ENCODE measurements around the gene COX18.
A peak's percentile ranks its signal among the peaks of the same experiment; 100 is the strongest.

The COX18 gene

DNA sequence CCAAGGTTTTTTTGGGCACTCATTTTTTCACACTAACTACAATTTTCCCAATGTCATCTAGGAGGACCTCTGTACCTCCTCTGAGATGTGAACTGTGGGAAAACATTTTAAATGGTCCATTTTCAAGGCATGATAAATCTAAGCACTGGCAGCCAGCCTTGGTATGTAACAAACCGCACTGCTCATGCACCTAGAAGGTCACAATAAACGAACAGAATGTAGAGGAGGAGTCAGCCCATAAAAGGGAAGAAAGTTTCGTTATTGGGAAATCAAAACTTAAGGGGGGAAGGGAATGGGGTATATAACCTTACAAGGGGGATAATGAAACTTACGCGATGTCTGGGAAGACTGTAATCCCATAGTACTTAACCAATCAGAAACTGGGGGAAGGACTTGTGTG lies 16.4 kb downstream of the COX18 start:
- DNase-seq (ENCODE audit: low spot score): no peak

DNA sequence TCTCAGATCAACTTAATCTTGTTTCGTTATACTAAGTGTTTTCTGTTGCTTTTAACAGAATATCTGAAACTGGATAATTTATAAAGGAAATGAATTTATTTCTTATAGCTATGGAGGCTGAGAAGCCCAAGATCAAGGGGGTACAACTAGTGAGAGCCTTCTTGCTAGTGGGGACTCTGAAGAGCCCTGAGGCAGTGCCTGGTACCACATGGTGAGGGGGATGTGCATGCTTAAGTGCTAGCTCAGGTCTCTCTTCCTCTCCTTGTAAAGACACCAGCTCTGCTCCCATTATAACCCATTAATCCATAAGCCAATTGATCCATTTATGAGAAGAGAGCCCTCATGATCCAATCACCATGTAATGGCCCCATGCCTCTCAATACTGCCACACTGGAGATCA lies 17.9 kb downstream of the COX18 start:
- no peak for DNase-seq (ENCODE audit: low spot score)

- no peak for DNase-seq (ENCODE audit: low spot score)
Measured at GRCh38 chr4:73045879-73046278, 23.6 kb downstream of the COX18 start.

- no peak for DNase-seq (ENCODE audit: low spot score)
Measured at GRCh38 chr4:73037057-73037456, 32.5 kb downstream of the COX18 start.

DNA sequence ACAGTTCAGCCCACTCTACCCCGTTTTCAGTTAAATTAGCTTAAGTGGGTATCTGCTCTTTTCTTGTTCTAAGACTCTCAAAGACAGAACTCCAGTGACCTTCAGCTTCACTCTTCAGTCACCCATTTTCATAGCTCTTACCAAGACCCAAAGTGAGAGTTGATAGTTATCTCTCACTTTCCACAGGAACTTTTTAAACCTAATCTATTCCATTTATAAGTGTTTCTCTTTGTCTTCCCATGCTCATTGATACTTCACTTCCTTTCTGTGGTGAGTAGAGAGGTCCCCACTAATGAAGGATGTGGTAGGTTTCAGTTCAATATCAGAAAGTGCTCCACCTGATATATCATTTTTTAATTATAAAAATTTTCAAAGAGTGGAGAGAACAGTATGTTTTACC lies 33.4 kb downstream of the COX18 start:
- no peak for DNase-seq (ENCODE audit: low spot score)

GRCh38 chr4:73034896-73035295 lies 34.6 kb downstream of the COX18 start:
- no peak for DNase-seq (ENCODE audit: low spot score)

GRCh38 chr4:73028621-73029020 lies 40.9 kb downstream of the COX18 start:
- DNase-seq (ENCODE audit: low spot score): no peak

- peak; percentile 75 for DNase-seq (ENCODE audit: low spot score)
Measured at GRCh38 chr4:73021634-73022033, 47.9 kb downstream of the COX18 start.

- peak; percentile 56 for DNase-seq (ENCODE audit: low spot score)
Measured at GRCh38 chr4:73019462-73020047, 50.0 kb downstream of the COX18 start.

GRCh38 chr4:73018595-73018994 lies 50.9 kb downstream of the COX18 start:
- DNase-seq (ENCODE audit: low spot score): no peak

DNA sequence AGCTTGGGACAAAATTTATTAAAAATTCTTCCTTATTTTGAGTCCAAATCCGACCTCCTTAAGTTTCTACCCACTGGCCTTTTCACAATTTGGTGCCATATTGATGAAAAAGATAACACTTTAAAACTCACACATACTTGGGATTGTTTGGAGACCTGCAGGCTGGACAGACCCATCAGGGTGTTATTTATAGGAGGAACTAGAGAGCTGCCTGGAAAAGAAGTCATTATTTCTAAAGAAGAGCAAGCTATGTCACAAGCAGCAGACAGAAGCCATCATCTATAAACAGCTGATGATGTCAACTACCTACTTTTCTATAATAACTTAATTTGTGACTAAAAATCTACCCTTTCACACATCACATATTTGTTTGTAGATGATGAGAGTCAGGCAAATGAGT lies 56.2 kb downstream of the COX18 start:
- DNase-seq (ENCODE audit: low spot score): no peak

DNA sequence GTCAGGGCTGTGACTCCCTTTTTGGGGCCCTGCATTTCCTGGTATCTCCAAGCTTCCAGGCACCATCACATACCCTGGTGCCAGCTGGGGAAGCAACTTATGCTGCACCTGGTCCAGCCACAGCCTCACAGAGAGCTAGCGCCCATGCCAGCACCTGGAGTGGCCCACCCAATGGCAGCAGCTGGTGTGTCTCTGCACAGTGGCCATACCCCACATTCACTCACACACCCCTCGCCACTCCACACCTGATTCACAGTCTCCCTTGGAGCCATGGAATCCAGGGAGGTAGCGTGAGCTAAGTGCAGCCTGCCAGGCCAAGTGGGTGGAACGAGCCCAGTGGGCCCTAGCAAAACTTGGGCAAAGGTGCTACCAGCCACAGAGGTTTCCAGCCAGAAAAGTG lies 56.8 kb downstream of the COX18 start:
- no peak for DNase-seq (ENCODE audit: low spot score)

DNA sequence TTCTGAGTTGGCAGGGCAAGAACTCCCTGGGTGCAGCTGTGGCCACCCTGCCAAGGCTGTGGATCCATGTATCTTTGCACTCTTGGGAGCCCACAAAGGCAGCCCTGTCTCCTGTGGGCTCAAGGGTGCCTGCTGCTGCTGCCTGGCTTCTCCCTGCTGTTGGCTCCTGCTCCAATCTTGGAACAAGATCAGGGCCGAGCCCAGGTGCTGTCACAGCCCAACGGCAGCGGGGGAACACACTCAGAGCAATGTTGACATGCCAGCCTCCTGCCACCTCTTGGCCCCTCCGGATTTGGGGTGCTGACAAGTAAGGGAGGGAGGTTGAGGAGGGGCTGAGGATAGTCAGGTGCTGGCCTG lies 57.9 kb downstream of the COX18 start:
- DNase-seq (ENCODE audit: low spot score): no peak

GRCh38 chr4:73010789-73011628 lies 58.5 kb downstream of the COX18 start:
- no peak for DNase-seq (ENCODE audit: low spot score)

- DNase-seq (ENCODE audit: low spot score): no peak
Measured at GRCh38 chr4:73007526-73008100, 61.9 kb downstream of the COX18 start.

GRCh38 chr4:73006286-73006990 lies 63.1 kb downstream of the COX18 start:
- DNase-seq (ENCODE audit: low spot score): no peak

DNA sequence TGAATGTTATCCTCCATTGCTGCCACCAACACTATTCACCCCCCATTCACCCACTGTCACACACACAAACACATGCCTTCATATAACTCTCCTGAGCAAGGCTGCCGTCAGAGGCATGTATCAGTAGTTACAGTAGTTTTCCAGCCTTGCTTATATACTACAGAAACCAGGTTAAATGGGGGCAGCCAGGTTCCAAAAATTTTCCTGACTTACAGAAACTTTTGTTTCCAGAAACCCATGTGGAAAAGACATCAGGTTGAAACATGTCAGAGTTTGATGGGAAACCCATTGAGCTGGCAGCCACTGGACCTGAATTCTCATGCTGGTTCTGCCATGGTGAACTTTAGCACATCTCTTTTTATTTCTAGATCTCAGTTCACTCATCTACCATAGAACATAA lies 64.0 kb downstream of the COX18 start:
- DNase-seq (ENCODE audit: low spot score): no peak

Data from COLO829 (cell line).